Keratinocyte (primary cell): ENCODE data around the gene NBPF12.
"Not testable (repeated sequence)": the region's sequence is repeated elsewhere in the genome, so short reads cannot be mapped to it uniquely, and the experiment has no call there.

Experiments used
- EZH2 ChIP-seq: IDR thresholded peaks from one replicate; pipeline ENCODE4 v1.6.1; 2012; ENCODE audit warnings: inconsistent platforms, mild to moderate bottlenecking, low read length, moderate library complexity
- TF ChIP-seq, protein P1 (sequence below), 3 experiments: IDR thresholded peaks in 1 of 3; conservative IDR thresholded peaks in 1 of 3; optimal IDR thresholded peaks in 1 of 3; 2 replicates in 2 of 3; 3 replicates in 1 of 3; pipeline versions ENCODE3 to v1.5.1; 2011; ENCODE audit warnings: low read length in 3 of 3, mild to moderate bottlenecking in 3 of 3, moderate library complexity in 2 of 3, control low read depth in 1 of 3, inconsistent platforms in 1 of 3; ENCODE audit not compliant: insufficient read depth in 2 of 3; ENCODE audit errors: extremely low read depth in 1 of 3

DNA sequence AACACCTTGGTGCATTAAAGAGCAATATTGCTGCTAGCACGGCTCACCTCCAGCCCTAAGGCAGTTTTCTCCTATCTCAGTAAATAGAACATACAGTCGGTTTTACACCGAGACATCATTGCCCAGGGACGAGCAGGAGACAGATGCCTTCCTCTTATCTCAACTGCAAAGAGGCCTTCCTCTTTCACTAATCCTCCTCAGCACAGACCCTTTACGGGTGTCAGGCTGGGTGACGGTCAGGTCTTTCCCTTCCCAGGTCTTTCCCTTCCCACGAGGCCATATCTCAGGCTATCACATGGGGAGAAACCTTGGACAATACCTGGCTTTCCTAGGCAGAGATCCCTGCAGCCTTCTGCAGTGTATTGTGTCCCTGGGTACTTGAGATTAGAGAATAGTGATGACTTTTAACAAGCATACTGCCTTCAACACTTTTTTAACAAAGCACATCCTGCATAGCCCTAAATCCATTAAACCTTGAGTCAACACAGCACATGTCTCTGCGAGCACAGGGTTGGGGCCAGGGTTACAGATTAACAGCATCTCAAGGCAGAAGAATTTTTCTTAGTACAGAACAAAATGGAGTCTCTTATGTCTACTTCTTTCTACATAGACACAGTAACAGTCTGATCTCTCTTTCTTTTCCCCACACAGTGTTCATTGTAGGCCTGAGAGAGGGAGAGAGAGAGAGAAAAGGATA is 30.4 kb upstream of the NBPF12 start:
- TF ChIP-seq, protein P1, sequence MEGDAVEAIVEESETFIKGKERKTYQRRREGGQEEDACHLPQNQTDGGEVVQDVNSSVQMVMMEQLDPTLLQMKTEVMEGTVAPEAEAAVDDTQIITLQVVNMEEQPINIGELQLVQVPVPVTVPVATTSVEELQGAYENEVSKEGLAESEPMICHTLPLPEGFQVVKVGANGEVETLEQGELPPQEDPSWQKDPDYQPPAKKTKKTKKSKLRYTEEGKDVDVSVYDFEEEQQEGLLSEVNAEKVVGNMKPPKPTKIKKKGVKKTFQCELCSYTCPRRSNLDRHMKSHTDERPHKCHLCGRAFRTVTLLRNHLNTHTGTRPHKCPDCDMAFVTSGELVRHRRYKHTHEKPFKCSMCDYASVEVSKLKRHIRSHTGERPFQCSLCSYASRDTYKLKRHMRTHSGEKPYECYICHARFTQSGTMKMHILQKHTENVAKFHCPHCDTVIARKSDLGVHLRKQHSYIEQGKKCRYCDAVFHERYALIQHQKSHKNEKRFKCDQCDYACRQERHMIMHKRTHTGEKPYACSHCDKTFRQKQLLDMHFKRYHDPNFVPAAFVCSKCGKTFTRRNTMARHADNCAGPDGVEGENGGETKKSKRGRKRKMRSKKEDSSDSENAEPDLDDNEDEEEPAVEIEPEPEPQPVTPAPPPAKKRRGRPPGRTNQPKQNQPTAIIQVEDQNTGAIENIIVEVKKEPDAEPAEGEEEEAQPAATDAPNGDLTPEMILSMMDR (optimal IDR thresholded peaks at IDR 0.05 in 1 of 3, IDR thresholded peaks at IDR 0.05 in 1 of 3, conservative IDR thresholded peaks at IDR 0.05 in 1 of 3; ENCODE audit: extremely low read depth in 1 of 3, insufficient read depth in 2 of 3, low read length in 3 of 3), result not testable (repeated sequence)
- not testable (repeated sequence) for TF ChIP-seq EZH2
